ENCODE measurements around the gene NELL1. TPM values are rescaled to one million over a fixed set of nuclear protein-coding genes. Genes with fewer than 3 reads are reported as not detected.

NELL1 gene
- polyA plus RNA-seq, 2 of the 4 experiments (the other 2 are of a cell fraction): not detected

DNA sequence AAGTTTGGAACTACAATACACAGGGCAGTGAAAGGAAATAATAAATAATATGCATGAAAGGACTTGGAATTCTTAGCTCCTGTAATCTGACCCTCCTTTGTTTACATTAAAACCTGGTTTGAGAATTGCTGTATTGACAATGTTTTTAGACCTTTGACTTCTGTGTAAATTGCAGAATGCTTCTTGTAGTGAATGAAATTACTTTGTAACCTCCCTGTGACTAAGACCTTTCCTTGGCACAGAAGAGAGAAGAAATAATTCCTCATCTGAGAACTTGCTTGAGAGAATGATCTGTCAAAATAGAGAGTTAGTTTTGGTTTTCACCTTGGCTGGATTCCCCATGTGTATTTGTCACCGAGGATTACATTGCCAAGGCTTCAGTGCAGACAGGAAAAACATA lies 883.5 kb downstream of the NELL1 start:
- DNase-seq (ENCODE audit: low read depth in 1 of 2, low spot score in 1 of 2) (peak in 1 of 2 experiments; percentile 67), FAIRE-seq (peak; percentile 13), ATAC-seq (peak; percentile 34 to 72; a peak in 4 of 6 replicates)
- H3K27ac ChIP-seq: no peak overlapping the region
- peaks cover 32% of the 10 kb centered on the region for H3K4me1 ChIP-seq
- POLR2A ChIA-PET: no interaction called here
- no peaks in the 10 kb centered on the region for H3K9me3 ChIP-seq
- TF ChIP-seq FOSL2 (IDR thresholded peaks at IDR 0.05) (0 out of 2 replicates have a peak, but pooled peaks have one; percentile 42), FOSL2 (CRISPR knock-in tag; IDR thresholded peaks at IDR 0.05) (peak; percentile 40), JUN (IDR thresholded peaks at IDR 0.05) (no peak), RAD21 (conservative IDR thresholded peaks at IDR 0.05 in 1 of 2, IDR thresholded peaks at IDR 0.05 in 1 of 2) (0 out of 5 replicates have a peak, but pooled peaks of 1 of the 2 experiments have one; percentile 21), GATA3 (IDR thresholded peaks at IDR 0.05; ENCODE audit: borderline replicate concordance) (peak; percentile 61; the same call in 1 of the 2 replicates), MYC (IDR thresholded peaks at IDR 0.05; ENCODE audit: borderline replicate concordance, low read length) (no peak), JUNB (IDR thresholded peaks at IDR 0.05) (peak; percentile 33; the same call in 1 of the 2 replicates), TP53 (CRISPR knock-in tag; IDR thresholded peaks at IDR 0.05) (no peak), HES2 (IDR thresholded peaks at IDR 0.05) (no peak), MAFK (IDR thresholded peaks at IDR 0.05; ENCODE audit: partially characterized antibody) (peak; percentile 53), FOXS1 (CRISPR knock-in tag; IDR thresholded peaks at IDR 0.05) (no peak), EP300 (IDR thresholded peaks at IDR 0.05) (no peak), HOXB5 (CRISPR knock-in tag; IDR thresholded peaks at IDR 0.05) (no peak), BHLHE40 (IDR thresholded peaks at IDR 0.05; ENCODE audit: low read depth, low read length) (no peak), HEYL (CRISPR knock-in tag; IDR thresholded peaks at IDR 0.05) (no peak), CEBPB (IDR thresholded peaks at IDR 0.05) (peak in 1 of 2 experiments; percentile 46; a peak in 1 of 4 replicates), FOSB (CRISPR knock-in tag; IDR thresholded peaks at IDR 0.05) (no peak), ZNF302 (CRISPR knock-in tag; IDR thresholded peaks at IDR 0.05) (no peak), NPAS2 (CRISPR knock-in tag; IDR thresholded peaks at IDR 0.05; ENCODE audit: borderline replicate concordance) (no peak), HOXB13 (CRISPR knock-in tag; IDR thresholded peaks at IDR 0.05; ENCODE audit: low read depth) (no peak)
- TF ChIP-seq, protein P1, sequence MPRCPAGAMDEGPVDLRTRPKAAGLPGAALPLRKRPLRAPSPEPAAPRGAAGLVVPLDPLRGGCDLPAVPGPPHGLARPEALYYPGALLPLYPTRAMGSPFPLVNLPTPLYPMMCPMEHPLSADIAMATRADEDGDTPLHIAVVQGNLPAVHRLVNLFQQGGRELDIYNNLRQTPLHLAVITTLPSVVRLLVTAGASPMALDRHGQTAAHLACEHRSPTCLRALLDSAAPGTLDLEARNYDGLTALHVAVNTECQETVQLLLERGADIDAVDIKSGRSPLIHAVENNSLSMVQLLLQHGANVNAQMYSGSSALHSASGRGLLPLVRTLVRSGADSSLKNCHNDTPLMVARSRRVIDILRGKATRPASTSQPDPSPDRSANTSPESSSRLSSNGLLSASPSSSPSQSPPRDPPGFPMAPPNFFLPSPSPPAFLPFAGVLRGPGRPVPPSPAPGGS (IDR thresholded peaks at IDR 0.05): no peak
- TF ChIP-seq, protein P2, sequence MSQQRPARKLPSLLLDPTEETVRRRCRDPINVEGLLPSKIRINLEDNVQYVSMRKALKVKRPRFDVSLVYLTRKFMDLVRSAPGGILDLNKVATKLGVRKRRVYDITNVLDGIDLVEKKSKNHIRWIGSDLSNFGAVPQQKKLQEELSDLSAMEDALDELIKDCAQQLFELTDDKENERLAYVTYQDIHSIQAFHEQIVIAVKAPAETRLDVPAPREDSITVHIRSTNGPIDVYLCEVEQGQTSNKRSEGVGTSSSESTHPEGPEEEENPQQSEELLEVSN (IDR thresholded peaks at IDR 0.05; ENCODE audit: borderline replicate concordance, low read depth): no peak
- peak overlapping the region; percentile 58 for H3K4me2 ChIP-seq
- CTCF ChIA-PET: no interaction called here
- no peak overlapping the region for H3K4me3 ChIP-seq
- WGBS (ENCODE audit: missing lambda C conversion rate): 0% methylated on average over 1 of the region's 1 CpG

DNA sequence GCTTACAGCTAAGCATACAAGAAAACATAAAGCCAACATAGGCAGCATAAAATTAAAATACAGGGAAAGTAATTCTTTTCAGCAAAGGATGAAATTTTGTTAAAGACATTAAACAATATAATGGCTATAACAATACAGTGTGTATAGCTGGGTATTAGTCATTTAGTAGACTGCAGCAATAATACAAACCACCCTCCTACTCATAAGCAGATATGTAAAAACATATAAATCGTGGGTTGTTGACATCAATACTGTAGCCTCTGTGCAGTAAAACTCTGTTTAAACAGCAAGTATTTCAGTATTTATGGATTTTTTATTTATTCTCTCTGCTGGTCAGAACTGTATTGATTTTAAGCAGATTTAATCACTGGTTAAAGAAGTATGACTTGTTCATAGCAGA lies 884.4 kb downstream of the NELL1 start:
- no peak for ATAC-seq
- 30% methylated on average over 1 of the region's 1 CpG for WGBS (ENCODE audit: missing lambda C conversion rate)
- ChIA-PET CTCF (no interaction called here), POLR2A (no interaction called here)
- H3K27ac ChIP-seq: no peak overlapping the region
- H3K4me3 ChIP-seq: no peak overlapping the region
- no peak for FAIRE-seq
- peak overlapping the region; percentile 58; the same call in 2 of the 3 replicates for H3K4me2 ChIP-seq
- no peak for TF ChIP-seq JUNB (IDR thresholded peaks at IDR 0.05)
- DNase-seq (ENCODE audit: low read depth in 1 of 2, low spot score in 1 of 2): no peak
- no peaks in the 10 kb centered on the region for H3K9me3 ChIP-seq
- H3K4me1 ChIP-seq: peaks cover 32% of the 10 kb centered on the region

GRCh38 chr11:21554284-21554683 lies 884.9 kb downstream of the NELL1 start:
- H3K4me1 ChIP-seq: peaks cover 32% of the 10 kb centered on the region
- WGBS (ENCODE audit: missing lambda C conversion rate): 60% methylated on average over 3 of the region's 3 CpGs
- ATAC-seq (no peak), DNase-seq (ENCODE audit: low read depth in 1 of 2, low spot score in 1 of 2) (no peak), FAIRE-seq (no peak)
- ChIA-PET CTCF (no interaction called here), POLR2A (no interaction called here)
- H3K9me3 ChIP-seq: peaks cover 2% of the 10 kb centered on the region; the same call in 1 of the 3 replicates
- no peak overlapping the region for H3K27ac ChIP-seq
- H3K4me2 ChIP-seq: no peak overlapping the region
- no peak overlapping the region for H3K4me3 ChIP-seq
- TF ChIP-seq NPAS2 (CRISPR knock-in tag; IDR thresholded peaks at IDR 0.05; ENCODE audit: borderline replicate concordance) (no peak), MAZ (IDR thresholded peaks at IDR 0.05; ENCODE audit: borderline replicate concordance, low read depth, low read length) (no peak), RARB (CRISPR knock-in tag; IDR thresholded peaks at IDR 0.05) (no peak), REST (IDR thresholded peaks at IDR 0.05) (no peak), ATOH8 (CRISPR knock-in tag; IDR thresholded peaks at IDR 0.05; ENCODE audit: low read depth) (no peak), ESRRA (IDR thresholded peaks at IDR 0.05; ENCODE audit: borderline replicate concordance, low read length) (no peak), HOXA7 (CRISPR knock-in tag; IDR thresholded peaks at IDR 0.05) (no peak), MAFK (IDR thresholded peaks at IDR 0.05; ENCODE audit: partially characterized antibody) (no peak), ZNF302 (CRISPR knock-in tag; IDR thresholded peaks at IDR 0.05) (no peak)
- TF ChIP-seq, protein P3, sequence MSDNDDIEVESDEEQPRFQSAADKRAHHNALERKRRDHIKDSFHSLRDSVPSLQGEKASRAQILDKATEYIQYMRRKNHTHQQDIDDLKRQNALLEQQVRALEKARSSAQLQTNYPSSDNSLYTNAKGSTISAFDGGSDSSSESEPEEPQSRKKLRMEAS (IDR thresholded peaks at IDR 0.05): no peak

Measured in A549 (cell line).